HG03521 (cell line): Measurements from ENCODE around the gene ADAMTS4.
A peak's percentile ranks its signal among the peaks of the same experiment; 100 is the strongest.
"Not testable (repeated sequence)": the region's sequence is repeated elsewhere in the genome, so short reads cannot be mapped to it uniquely, and the experiment has no call there.

ENCODE experiments used
- ATAC-seq: cut with Tn5 transposase; IDR thresholded peaks from one replicate; pipeline ENCODE4 v1.9.1; 2021; ENCODE audit warnings: mild to moderate bottlenecking, moderate library complexity; ENCODE audit not compliant: unreplicated experiment

Gene ADAMTS4

DNA sequence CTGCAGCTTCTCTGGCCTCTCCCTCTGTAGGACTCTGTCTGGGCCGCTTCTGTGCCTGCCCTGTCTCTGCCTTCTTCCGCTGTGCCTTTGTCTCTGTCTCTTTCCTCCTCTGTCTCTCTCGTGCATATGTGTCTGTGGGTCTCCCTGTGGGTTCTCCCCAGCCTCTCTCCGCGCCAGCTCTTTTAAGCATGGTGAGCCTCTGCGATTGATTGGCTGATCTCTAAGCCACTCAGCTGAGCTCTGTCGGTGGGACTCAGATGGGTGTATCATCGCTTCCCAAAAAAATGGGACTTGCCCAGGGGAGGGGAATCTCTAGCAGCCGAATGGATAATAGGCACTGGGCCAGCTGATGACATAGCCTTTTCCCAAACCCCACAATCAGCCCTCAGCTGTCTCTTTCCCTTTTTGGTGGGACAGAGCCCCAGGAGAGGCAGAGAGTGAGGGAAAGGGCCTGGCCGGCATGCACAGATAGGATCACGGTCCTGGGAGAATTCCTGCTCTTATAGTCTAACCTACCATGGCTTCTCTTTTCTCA is at the start of gene ADAMTS4:
Gene ADAMTS4, minus strand, starts transcription at position 158 of the 535 bp plus-strand sequence. CDS start 427 bp downstream, outside the sequence.
- ATAC-seq: no peak

DNA sequence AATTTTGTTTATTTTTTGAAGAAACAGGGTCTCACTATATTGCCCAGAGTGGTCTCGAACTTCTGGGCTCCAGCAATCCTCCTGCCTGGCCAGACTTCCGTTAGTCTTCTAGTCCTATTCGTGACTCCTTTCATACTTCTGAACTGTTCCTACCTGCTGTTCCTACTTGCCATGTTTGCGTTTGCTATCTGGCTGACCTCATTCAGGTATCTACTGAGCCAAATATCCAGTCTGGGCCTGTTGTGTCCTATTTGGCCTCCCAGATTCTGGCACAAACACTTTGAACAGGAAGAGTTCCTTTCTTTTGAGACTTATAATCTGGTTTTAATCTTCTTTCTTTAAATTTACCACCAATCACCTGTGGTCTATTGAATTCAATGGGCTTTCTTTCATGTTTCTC is 46.0 kb upstream of the ADAMTS4 start:
- ATAC-seq: no peak

DNA sequence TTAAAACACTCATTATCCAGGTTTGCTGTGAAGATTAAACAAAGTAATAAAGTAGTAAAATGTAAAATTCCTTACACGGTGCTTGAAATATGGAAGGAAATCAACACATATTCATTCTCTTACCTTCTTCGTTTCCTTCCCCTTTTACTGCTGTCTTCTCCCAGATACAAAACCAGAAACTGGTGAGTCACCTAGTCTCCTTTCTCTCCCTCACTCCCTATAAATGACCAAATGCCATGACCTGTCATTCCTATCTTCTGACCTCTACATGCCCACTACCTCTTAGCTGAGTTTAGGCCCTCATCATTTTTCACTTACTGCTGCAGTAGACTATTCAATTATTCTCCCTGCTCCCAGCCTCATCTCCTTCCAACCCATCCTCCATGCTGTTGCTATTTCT is 43.5 kb upstream of the ADAMTS4 start:
- no peak for ATAC-seq

DNA sequence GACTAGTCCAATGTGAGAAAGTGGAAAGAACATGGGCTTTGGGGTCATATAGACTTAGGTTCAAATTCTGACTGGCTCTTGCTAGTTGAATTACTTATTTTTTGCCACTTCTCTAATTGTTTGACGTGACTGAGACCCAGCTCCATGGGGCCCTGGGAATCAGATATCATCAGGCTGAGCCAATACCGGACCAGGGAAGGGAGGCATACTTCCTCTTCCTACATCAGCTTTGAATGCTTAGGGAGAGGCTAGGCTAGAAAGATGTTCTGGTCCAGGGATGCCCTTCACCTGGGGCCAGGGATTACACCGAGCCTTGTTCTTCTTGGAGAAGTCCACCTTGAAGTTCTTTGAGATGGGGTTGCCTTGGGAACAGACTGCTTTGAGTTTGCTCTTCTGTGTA is 42.8 kb upstream of the ADAMTS4 start:
- ATAC-seq: no peak

DNA sequence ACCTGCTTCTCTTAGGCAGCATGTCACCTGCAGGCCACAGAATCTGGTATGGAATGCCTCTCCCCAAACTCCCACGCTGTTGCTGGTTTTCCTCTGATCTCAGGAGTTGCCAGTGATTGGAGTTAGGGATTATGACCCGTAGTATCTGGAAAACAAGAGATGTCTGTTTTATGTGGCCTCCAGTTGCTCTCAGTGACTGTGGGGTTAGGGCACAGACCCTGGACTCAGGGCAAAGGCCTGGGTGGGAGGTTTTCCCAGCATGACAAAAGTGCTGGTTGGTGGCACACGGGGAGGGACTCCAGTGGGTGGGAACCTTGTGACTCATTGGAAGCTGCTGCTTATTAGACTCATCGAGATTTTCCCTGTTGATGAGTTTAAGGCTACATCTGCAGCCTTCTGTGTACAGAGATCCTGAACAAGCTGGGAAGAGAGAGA is 39.2 kb upstream of the ADAMTS4 start, which contains the start of gene NR1I3:
Gene NR1I3, minus strand, starts transcription at position 165 of the 435 bp plus-strand sequence. CDS start 1,638 bp downstream, outside the sequence.
- no peak for ATAC-seq

GRCh38 chr1:161235957-161236775 is 37.3 kb upstream of the ADAMTS4 start:
- ATAC-seq: no peak

DNA sequence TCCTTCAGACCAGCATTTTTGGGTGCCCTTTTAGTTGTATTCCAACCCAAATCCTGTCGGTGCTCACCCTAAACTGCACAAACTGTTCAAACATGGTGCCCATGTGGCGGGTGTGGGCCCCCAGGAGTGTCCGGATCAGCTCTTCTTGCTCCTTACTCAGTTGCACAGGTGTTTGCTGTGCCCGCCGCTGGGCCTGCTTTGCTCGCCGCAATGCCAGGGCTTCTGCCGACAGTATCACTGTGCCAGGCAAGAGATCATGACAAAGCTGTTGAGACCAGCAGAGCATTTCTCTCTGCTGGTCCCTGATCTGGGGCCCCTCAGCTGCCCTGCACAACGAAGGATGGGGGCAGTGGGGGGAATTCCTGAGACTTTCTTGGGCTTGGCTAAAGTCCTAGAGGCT is 34.2 kb upstream of the ADAMTS4 start:
- no peak for ATAC-seq

DNA sequence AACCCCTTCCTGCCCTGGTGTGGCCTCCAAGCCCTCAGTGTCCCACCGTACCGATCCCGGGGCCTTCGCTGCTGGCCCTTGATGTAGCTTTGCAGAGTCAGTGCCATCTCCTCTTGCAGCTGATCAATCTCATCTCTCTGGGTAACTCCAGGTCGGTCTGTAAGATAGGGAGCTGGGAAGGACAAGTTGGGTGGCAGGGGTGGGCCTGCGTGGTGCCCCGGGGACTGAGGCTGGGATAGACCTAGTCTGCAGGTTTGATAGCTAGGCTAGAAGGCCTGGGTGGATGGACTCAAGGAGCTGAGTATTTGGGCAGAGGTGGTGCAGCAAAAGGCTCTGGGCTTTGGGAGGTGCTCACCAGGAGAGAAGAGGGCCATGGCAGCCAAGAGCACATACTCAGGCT is 31.9 kb upstream of the ADAMTS4 start:
- no peak for ATAC-seq

DNA sequence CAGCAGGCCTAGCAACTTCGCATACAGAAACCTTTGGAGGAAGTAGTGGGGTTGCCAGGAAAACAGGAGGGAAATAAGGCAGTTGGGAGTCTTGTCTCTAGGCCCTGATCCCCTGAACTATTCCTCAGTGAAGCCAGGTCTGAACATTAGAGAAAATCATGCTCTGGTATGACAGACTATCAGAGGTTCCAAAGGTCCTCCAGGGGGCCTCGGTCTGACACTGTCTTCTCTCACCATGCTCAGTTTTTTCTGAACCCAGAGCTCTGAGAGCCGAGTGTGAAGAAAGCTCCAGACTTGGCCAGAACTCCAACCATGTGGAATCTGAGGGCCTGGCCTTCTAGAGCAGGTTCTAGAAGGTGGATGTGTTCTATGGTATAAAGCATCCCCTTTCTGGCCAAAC is 31.0 kb upstream of the ADAMTS4 start:
- no peak for ATAC-seq

DNA sequence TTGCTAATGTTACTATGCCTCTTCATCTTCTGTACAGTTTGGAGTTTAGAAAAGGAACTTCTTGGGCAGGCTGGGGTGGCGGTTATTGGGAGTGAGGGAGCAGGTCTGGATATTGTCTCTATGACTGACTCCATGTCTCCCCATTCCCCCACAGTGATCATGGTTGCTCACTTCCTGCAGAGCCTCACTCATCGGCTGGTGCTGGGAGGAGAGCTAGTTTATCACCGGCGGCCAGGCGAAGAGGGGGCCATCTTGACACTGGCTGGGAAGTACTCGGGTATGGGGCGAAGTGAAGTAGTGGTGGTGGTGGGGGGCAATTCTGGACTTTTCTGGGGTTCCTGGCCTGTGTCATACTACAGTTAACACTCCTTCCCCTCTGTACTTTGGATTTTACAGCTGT is 29.2 kb upstream of the ADAMTS4 start:
- ATAC-seq: no peak

- ATAC-seq: peak; percentile 31
Measured at GRCh38 chr1:161227196-161227871, 28.5 kb upstream of the ADAMTS4 start.

- no peak for ATAC-seq
Measured at GRCh38 chr1:161226759-161227158, 27.9 kb upstream of the ADAMTS4 start.

GRCh38 chr1:161226320-161226711 is 27.5 kb upstream of the ADAMTS4 start:
- ATAC-seq: no peak

DNA sequence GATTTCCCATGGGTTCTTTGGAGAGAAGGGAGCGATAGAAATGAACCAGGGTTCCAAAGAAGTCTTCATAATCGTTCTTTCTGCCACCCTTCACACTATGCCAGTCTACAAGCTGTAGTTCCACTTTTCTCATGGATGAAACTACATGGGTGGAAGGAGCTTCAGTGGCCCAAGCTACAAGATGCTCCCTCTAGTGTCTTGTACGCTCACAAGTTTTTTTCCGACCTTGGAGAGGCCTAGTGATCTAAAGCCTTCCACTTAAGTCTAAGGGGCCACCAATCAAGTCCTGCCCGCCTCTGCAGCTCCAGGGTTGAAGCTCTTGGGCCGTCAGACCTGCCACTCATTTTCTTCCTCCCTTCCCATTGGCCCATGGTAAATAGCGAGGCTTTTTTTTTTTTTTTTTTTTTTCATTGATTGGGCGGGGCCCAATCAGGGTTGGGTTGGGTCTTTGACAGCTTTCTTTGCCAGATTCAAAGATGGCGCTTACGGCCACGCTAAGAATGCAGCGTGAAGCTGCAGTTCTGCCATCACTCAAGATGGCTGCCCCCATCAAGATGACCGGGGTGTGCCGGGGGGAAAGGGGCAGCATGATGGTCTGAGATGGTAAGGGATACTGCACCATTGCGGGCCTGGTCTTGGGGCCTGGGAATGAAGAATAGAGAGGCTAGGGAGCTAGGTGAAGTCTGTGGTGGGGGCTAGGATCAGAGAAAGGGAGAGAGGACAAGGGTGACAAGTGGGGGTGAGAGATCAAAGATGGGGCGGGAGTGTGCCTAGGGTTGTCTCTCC is 26.9 kb upstream of the ADAMTS4 start, which contains the start of gene TOMM40L:
Gene TOMM40L, plus strand, starts transcription at position 527 of the 786 bp plus-strand sequence. CDS start 430 bp downstream, outside the sequence.
- peak; percentile 94 for ATAC-seq

DNA sequence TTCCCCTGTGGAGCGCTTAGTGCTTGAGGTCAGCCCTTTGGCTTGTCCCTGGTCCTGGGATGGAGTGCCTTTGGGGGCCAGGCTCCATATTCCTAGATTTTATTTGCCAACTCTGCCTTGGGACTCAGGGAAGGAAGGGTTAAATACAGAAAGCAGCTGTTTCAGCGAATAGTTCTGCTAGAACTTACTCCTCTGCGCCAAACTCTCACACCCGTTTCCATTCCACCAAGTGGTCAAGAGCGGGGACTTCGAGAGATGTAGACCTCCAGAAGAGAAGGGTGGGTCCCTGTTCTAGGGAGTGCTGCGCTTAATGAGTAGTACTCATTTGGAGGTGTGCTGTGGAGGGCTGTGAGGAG is 26.3 kb upstream of the ADAMTS4 start:
- no peak for ATAC-seq

DNA sequence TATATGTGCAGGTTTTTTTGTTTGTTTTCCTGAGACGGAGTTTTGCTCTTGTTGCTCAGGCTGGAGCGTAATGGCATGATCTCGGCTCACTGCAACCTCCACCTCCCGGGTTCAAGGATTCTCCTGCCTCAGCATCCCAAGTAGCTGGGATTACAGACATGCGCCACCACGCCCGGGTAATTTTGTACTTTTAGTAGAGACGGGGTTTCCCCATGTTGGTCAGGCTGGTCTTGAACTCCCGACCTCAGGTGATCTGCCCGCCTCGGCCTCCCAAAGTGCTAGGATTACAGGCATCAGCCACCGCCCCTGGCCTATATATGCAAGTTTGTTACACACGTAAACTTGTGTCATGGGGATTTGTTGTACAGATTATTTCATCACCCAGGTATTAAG is 25.8 kb upstream of the ADAMTS4 start:
- ATAC-seq: not testable (repeated sequence)

GRCh38 chr1:161223805-161224694 is 25.2 kb upstream of the ADAMTS4 start:
- no peak for ATAC-seq

DNA sequence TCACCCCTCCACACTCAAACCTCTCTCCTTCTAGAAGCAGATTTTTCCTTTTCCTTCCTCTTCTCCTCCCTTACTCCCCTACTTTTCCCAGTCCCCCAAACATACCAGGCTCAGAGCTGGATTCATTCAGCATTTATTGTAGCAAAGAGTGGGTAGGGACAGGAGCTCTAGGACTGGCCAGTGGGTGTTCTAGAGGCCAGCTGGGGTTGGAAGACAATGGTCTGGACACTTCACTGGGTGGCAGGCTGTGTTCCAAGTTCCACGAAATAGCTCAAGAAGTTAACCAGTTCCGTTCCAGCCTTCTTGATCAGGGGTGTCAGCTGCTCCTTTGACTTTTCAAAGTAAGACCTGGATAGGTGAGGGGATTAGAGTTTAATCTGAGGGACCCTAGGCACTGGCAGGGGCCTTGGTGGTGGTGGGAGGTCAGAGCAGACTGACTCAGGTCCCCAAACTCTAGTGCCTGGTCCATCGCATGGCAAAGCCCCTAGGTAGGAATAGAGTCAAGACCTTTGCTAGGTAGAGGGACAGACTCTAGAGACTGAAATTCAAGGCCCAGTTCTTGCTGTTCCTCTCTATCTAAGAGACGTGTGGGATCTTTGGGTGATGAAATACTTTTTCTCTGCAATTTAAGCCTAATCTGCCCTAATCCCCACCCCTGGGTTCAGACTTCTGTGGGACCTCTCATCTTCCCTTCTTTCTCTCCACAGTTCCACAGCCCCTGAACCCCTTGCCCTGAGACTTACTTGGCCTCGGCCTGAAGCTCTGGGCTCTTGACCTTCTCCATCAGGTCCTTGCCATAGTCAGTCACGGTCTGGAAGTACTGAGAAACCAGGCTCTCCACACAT is 23.5 kb upstream of the ADAMTS4 start:
- no peak for ATAC-seq

DNA sequence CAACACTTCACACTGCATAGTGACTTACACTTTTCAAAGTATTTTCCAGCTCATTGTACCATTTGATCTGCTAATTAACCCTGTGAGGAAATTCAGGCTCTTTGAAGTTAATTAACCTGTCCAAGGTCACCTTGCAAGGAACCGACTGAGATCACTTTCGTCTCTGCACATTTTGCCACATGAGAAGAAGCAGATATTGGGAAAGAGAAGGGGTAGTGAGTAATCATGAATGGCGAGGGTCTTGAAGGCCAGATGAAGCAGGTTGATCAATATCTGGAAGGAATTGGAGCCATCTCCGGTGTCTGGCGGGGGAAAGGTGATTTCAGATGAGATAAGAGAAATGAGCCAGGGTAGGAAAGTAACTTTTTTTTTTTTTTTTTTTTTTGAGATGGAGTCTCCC is 21.1 kb upstream of the ADAMTS4 start:
- ATAC-seq: no peak
